Neural cell (in vitro differentiated cells): Measurements from ENCODE around the gene TIMM13. TPM values are rescaled to one million over a fixed set of nuclear protein-coding genes. Genes with fewer than 3 reads are reported as not detected.

ENCODE experiments used
- H2AFZ ChIP-seq: fragments of 200-600, 300-800 bp; sonication (generic), shearing (Covaris generic); 2 replicates; pipeline ENCODE4 v1.6.0; 2014; ENCODE audit warnings: low read depth, mild to moderate bottlenecking, antibody characterized with exemption, low read length, moderate library complexity
- H3F3A ChIP-seq: fragments of 200-600 bp; shearing (Covaris generic); 2 replicates; pipeline ENCODE4 v1.6.1; 2016; ENCODE audit warnings: mild to moderate bottlenecking, moderate library complexity, mixed read lengths, antibody characterized with exemption, low read length; ENCODE audit not compliant: insufficient read depth, poor library complexity, severe bottlenecking
- H3K27ac ChIP-seq: fragments of 200-600, 300-800 bp; sonication (generic), shearing (Covaris generic); 2 replicates; pipeline ENCODE4 v1.5.1; 2014; ENCODE audit warnings: mild to moderate bottlenecking, low read length, moderate library complexity
- H3K27me3 ChIP-seq: fragments of 300-800, 200-600 bp; sonication (generic), shearing (Covaris generic); 2 replicates; pipeline ENCODE4 v1.6.0; 2014; ENCODE audit warnings: mild to moderate bottlenecking, low read depth, low read length, moderate library complexity; ENCODE audit not compliant: insufficient read depth
- H3K36me3 ChIP-seq: fragments of 300-800, 200-600 bp; sonication (generic), shearing (Covaris generic); 2 replicates; pipeline ENCODE4 v1.5.1; 2014; ENCODE audit warnings: mild to moderate bottlenecking, antibody characterized with exemption, low read length, moderate library complexity; ENCODE audit not compliant: insufficient read depth
- H3K4me2 ChIP-seq: fragments of 300-800, 200-600 bp; sonication (generic), shearing (Covaris generic); 2 replicates; pipeline ENCODE4 v1.6.0; 2014; ENCODE audit warnings: mild to moderate bottlenecking, low read length
- H3K4me3 ChIP-seq: fragments of 300-800, 200-600 bp; sonication (generic), shearing (Covaris generic); 2 replicates; pipeline ENCODE4 v1.5.1; 2014; ENCODE audit warnings: mild to moderate bottlenecking, low read length, moderate library complexity
- H3K79me2 ChIP-seq: fragments of 200-600 bp; shearing (Covaris generic); replicated peaks from 2 replicates; pipeline ENCODE4 v1.6.0; 2014; ENCODE audit warnings: mild to moderate bottlenecking, low read length, moderate library complexity; ENCODE audit not compliant: insufficient read depth
- H3K9ac ChIP-seq: fragments of 300-800, 200-600 bp; sonication (generic), shearing (Covaris generic); 2 replicates; pipeline ENCODE4 v1.6.1; 2016; ENCODE audit warnings: mild to moderate bottlenecking, low read length, mixed read lengths
- H3K9me2 ChIP-seq: fragments of 200-600 bp; shearing (Covaris generic); 2 replicates; pipeline ENCODE4 v1.6.1; 2016; ENCODE audit warnings: mild to moderate bottlenecking, low read length, mixed read lengths; ENCODE audit not compliant: insufficient read depth
- H3K9me3 ChIP-seq: fragments of 200-600, 300-800 bp; sonication (generic), shearing (Covaris generic); 2 replicates; pipeline ENCODE4 v1.6.1; 2016; ENCODE audit warnings: mild to moderate bottlenecking, mixed run types, low read length, moderate library complexity, mixed read lengths
- H4K20me1 ChIP-seq: fragments of 200-600 bp; shearing (Covaris generic); 2 replicates; pipeline ENCODE4 v1.6.1; 2016; ENCODE audit warnings: mild to moderate bottlenecking, mixed run types; ENCODE audit not compliant: insufficient read depth
- EP300 ChIP-seq: fragments of 450-650 bp; conservative IDR thresholded peaks from 2 replicates; pipeline ENCODE4 v1.6.1; 2014; ENCODE audit warnings: antibody characterized with exemption, mild to moderate bottlenecking, moderate library complexity; ENCODE audit not compliant: poor library complexity, severe bottlenecking
- EZH2 ChIP-seq: fragments of 200-600, 300-800 bp; shearing (Covaris generic), sonication (generic); IDR thresholded peaks from 2 replicates; pipeline ENCODE4 v1.6.1; 2014; ENCODE audit warnings: antibody characterized with exemption, low read length, borderline replicate concordance, mild to moderate bottlenecking; ENCODE audit not compliant: insufficient read depth, poor library complexity, severe bottlenecking
- MXI1 ChIP-seq: fragments of 450-650 bp; conservative IDR thresholded peaks from 2 replicates; pipeline ENCODE4 v1.6.1; 2014; ENCODE audit warnings: antibody characterized with exemption, mild to moderate bottlenecking; ENCODE audit not compliant: poor library complexity, severe bottlenecking
- POLR2AphosphoS5 ChIP-seq: IDR thresholded peaks from 2 replicates; pipeline ENCODE4 v1.6.1; 2012
- RAD21 ChIP-seq: fragments of 450-650 bp; conservative IDR thresholded peaks from 2 replicates; pipeline ENCODE4 v1.6.1; 2014; ENCODE audit warnings: antibody characterized with exemption, mild to moderate bottlenecking, moderate library complexity
- REST ChIP-seq: IDR thresholded peaks from 2 replicates; pipeline ENCODE4 v1.6.1; 2012; ENCODE audit warnings: borderline replicate concordance
- SMC3 ChIP-seq: fragments of 450-650 bp; conservative IDR thresholded peaks from 2 replicates; pipeline ENCODE4 v1.6.1; 2014; ENCODE audit warnings: antibody characterized with exemption, mild to moderate bottlenecking, moderate library complexity; ENCODE audit not compliant: poor library complexity
- TAF1 ChIP-seq: IDR thresholded peaks from 2 replicates; pipeline ENCODE4 v1.6.1; 2012; ENCODE audit warnings: low read depth
- polyA plus RNA-seq: library from polyadenylated mRNA; depleted of rRNA; stranded (reverse); fragments of >200 nt; gene quantifications from 2 replicates; pipeline ENCODE4 v1.2.3, GENCODE V29; 2014
- TF ChIP-seq, protein P1 (sequence below): fragments of 450-650 bp; IDR thresholded peaks from 2 replicates; pipeline ENCODE4 v1.5.1; 2014; ENCODE audit warnings: antibody characterized with exemption, mild to moderate bottlenecking, moderate library complexity; ENCODE audit not compliant: poor library complexity, severe bottlenecking

The TIMM13 gene
- polyA plus RNA-seq, 1 donor from 2014 or later: 73.0 TPM

- H3K4me3 ChIP-seq: no peak overlapping the region
- no peaks in the 10 kb centered on the region for H4K20me1 ChIP-seq
- H3K36me3 ChIP-seq: no peaks in the 10 kb centered on the region
- no peak overlapping the region for H3K27ac ChIP-seq
- TF ChIP-seq EP300 (no peak), EZH2 (no peak), REST (no peak), SMC3 (no peak), TAF1 (no peak), MXI1 (no peak), RAD21 (no peak), POLR2AphosphoS5 (no peak)
- TF ChIP-seq, protein P1, sequence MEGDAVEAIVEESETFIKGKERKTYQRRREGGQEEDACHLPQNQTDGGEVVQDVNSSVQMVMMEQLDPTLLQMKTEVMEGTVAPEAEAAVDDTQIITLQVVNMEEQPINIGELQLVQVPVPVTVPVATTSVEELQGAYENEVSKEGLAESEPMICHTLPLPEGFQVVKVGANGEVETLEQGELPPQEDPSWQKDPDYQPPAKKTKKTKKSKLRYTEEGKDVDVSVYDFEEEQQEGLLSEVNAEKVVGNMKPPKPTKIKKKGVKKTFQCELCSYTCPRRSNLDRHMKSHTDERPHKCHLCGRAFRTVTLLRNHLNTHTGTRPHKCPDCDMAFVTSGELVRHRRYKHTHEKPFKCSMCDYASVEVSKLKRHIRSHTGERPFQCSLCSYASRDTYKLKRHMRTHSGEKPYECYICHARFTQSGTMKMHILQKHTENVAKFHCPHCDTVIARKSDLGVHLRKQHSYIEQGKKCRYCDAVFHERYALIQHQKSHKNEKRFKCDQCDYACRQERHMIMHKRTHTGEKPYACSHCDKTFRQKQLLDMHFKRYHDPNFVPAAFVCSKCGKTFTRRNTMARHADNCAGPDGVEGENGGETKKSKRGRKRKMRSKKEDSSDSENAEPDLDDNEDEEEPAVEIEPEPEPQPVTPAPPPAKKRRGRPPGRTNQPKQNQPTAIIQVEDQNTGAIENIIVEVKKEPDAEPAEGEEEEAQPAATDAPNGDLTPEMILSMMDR: no peak
- no peaks in the 10 kb centered on the region for H3K9me3 ChIP-seq
- no peak overlapping the region for H3K4me2 ChIP-seq
- no peaks in the 10 kb centered on the region for H3K27me3 ChIP-seq
- H3F3A ChIP-seq: no peaks in the 10 kb centered on the region
- no peaks in the 10 kb centered on the region for H3K9me2 ChIP-seq
- H3K9ac ChIP-seq: no peak overlapping the region
- H2AFZ ChIP-seq: no peak overlapping the region
- no peaks in the 10 kb centered on the region for H3K79me2 ChIP-seq
Observed at GRCh38 chr19:2415281-2415972, 12.0 kb downstream of the TIMM13 start.

DNA sequence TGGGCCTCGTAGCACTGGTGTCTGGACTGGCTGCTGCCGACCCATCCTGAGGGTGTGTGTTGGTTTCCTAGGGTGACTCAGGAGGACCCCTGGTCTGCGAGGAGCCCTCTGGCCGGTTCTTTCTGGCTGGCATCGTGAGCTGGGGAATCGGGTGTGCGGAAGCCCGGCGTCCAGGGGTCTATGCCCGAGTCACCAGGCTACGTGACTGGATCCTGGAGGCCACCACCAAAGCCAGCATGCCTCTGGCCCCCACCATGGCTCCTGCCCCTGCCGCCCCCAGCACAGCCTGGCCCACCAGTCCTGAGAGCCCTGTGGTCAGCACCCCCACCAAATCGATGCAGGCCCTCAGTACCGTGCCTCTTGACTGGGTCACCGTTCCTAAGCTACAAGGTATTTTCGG lies 13.8 kb downstream of the TIMM13 start:
- no peak overlapping the region for H3K27ac ChIP-seq
- H3K9me3 ChIP-seq: no peaks in the 10 kb centered on the region
- no peaks in the 10 kb centered on the region for H3K79me2 ChIP-seq
- no peaks in the 10 kb centered on the region for H3K36me3 ChIP-seq
- no peaks in the 10 kb centered on the region for H3K27me3 ChIP-seq
- H3K9ac ChIP-seq: no peak overlapping the region
- H3F3A ChIP-seq: no peaks in the 10 kb centered on the region
- H3K4me3 ChIP-seq: no peak overlapping the region
- no peak overlapping the region for H2AFZ ChIP-seq
- no peaks in the 10 kb centered on the region for H3K9me2 ChIP-seq
- no peak overlapping the region for H3K4me2 ChIP-seq
- no peaks in the 10 kb centered on the region for H4K20me1 ChIP-seq
- TF ChIP-seq, protein P1: no peak
- TF ChIP-seq RAD21 (no peak), TAF1 (no peak), POLR2AphosphoS5 (no peak), MXI1 (no peak), EZH2 (no peak)
